Vagina (tissue), 2 donors: ENCODE measurements around the gene EIF2B5.

Experiments used
- CTCF ChIP-seq, 3 experiments: fragments of 450-650 bp in 2 of 3; fragments of 200-600 bp in 1 of 3; sonication (generic) in 1 of 3; IDR thresholded peaks; one replicate each; pipeline ENCODE4 v1.5.1; 2017 to 2019; ENCODE audit warnings: antibody characterized with exemption in 3 of 3, mild to moderate bottlenecking in 2 of 3, moderate library complexity in 2 of 3
- POLR2A ChIP-seq, 2 donors: fragments of 450-650 bp; IDR thresholded peaks; one replicate each; pipeline ENCODE4 v1.6.1; 2017; ENCODE audit warnings: antibody characterized with exemption in 2 of 2, mild to moderate bottlenecking in 2 of 2, moderate library complexity in 2 of 2

DNA sequence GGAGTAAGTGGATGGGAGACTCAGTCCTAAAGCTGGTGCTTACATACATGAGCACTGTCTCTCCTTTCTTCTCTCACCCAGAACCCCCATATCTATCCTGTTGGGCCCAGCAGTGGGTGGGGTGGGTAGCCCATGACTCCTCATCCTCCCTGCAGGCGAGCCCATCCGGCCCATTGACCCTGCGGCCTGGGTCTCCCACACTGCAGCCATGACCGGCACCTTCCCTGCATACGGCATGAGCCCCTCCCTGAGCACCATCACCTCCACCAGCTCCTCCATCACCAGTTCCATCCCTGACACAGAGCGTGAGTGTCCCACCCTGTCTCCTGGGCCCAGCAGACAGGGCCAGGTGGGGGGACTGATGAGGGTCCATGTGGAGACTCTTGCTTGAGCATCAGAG is 31.5 kb downstream of the EIF2B5 start:
- TF ChIP-seq CTCF (IDR thresholded peaks at IDR 0.05) (no peak), POLR2A (IDR thresholded peaks at IDR 0.05) (no peak)
